ENCODE results near the gene MIDN.

The MIDN gene

GRCh38 chr19:1248786-1249297, 459 bp downstream of the MIDN start (continued):
- TF ChIP-seq ZSCAN18 (tag by site-specific recombination; IDR thresholded peaks at IDR 0.05) (no peak), ZBTB21 (tag by site-specific recombination; IDR thresholded peaks at IDR 0.05) (no peak), ZSCAN4 (tag by site-specific recombination; IDR thresholded peaks at IDR 0.05) (no peak), ZNF629 (tag by site-specific recombination; IDR thresholded peaks at IDR 0.05) (no peak; the same call in 1 of the 2 replicates), PRDM1 (tag by site-specific recombination; IDR thresholded peaks at IDR 0.05) (no peak), ZNF596 (tag by site-specific recombination; IDR thresholded peaks at IDR 0.05) (no peak), OVOL3 (tag by site-specific recombination; IDR thresholded peaks at IDR 0.05) (no peak), ZNF791 (tag by site-specific recombination; IDR thresholded peaks at IDR 0.05) (no peak), ZNF24 (tag by site-specific recombination; IDR thresholded peaks at IDR 0.05) (no peak), ZNF175 (tag by site-specific recombination; IDR thresholded peaks at IDR 0.05) (no peak), ZNF571 (tag by site-specific recombination; IDR thresholded peaks at IDR 0.05) (no peak), YY1 (tag by site-specific recombination; IDR thresholded peaks at IDR 0.05) (no peak), ZNF37A (tag by site-specific recombination; IDR thresholded peaks at IDR 0.05) (no peak), ZNF362 (tag by site-specific recombination; IDR thresholded peaks at IDR 0.05) (no peak), ZNF174 (tag by site-specific recombination; IDR thresholded peaks at IDR 0.05) (no peak), ZNF707 (tag by site-specific recombination; IDR thresholded peaks at IDR 0.05) (no peak), ZNF449 (tag by site-specific recombination; IDR thresholded peaks at IDR 0.05) (peak; percentile 52; the same call in 1 of the 2 replicates), ZNF513 (tag by site-specific recombination; IDR thresholded peaks at IDR 0.05) (peak; percentile 21; the same call in 1 of the 2 replicates), ZFP37 (tag by site-specific recombination; IDR thresholded peaks at IDR 0.05) (no peak), ZFP69B (tag by site-specific recombination; IDR thresholded peaks at IDR 0.05) (no peak), OSR2 (tag by site-specific recombination; IDR thresholded peaks at IDR 0.05) (0 out of 2 replicates have a peak, but pooled peaks have one; percentile 17), ZEB2 (tag by site-specific recombination; IDR thresholded peaks at IDR 0.05) (peak; percentile 79), ZNF184 (tag by site-specific recombination; IDR thresholded peaks at IDR 0.05) (no peak), SALL2 (tag by site-specific recombination; IDR thresholded peaks at IDR 0.05; ENCODE audit: borderline replicate concordance) (no peak), ZNF157 (tag by site-specific recombination; IDR thresholded peaks at IDR 0.05) (no peak), ZNF518A (tag by site-specific recombination; conservative IDR thresholded peaks at IDR 0.05; ENCODE audit: low read depth) (no peak), ZNF792 (tag by site-specific recombination; IDR thresholded peaks at IDR 0.05) (no peak), ZNF654 (tag by site-specific recombination; IDR thresholded peaks at IDR 0.05; ENCODE audit: low read depth) (no peak), GLIS2 (tag by site-specific recombination; IDR thresholded peaks at IDR 0.05) (peak; percentile 76), ZSCAN23 (tag by site-specific recombination; IDR thresholded peaks at IDR 0.05) (0 out of 2 replicates have a peak, but pooled peaks have one; percentile 30), ZNF404 (tag by site-specific recombination; IDR thresholded peaks at IDR 0.05) (no peak)
